Limb (tissue), 2 donors: ENCODE measurements around the gene SYT14.
A peak's percentile ranks its signal among the peaks of the same experiment; 100 is the strongest.
"Not testable (repeated sequence)": the region's sequence is repeated elsewhere in the genome, so short reads cannot be mapped to it uniquely, and the experiment has no call there.

Experiments
- DNase-seq, 2 donors: peaks; one replicate each; pipeline ENCODE4 v3.0.0-alpha.2; 2016; ENCODE audit errors: extremely low spot score in 2 of 2

Gene SYT14

GRCh38 chr1:209936125-209936524 is 1.9 kb upstream of the SYT14 start:
- no peak for DNase-seq

DNA sequence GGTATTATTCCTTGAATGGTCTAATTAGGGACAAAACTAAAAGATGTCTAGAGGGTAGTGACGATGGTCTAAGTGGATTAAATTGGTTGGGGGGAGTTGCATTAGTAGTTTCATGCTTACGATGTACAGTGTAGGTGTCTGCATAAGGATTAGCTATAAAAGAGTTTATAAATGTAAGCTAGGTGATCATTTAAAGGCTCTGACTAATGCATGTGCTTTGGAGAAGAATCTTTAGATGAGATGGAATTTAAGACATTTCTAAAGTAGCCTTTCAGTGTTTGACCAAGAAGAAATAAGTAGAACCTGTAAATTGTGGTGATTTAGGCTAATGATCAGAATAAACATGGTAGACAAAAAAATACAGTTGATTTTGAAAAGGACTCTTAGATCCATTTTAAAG is 7.4 kb downstream of the SYT14 start:
- DNase-seq, result no peak

DNA sequence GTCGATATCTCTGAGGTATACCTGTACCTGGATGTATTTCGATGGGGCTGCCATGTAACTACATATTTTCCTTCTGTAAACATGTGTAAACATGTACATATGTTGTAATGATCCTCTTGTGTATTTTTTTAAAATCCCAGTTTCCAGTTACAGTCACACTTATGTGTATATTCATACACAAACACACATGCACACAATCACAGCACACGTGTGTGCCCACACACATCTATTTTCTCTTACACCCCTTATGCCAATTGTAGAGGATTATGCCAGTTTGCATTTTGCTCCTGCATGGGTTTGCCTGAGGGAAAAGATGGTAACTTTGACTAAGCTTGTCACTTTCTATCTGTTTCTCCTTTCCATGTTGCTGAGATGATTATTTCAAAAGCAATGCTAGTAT is 10.1 kb downstream of the SYT14 start:
- DNase-seq, result no peak

DNA sequence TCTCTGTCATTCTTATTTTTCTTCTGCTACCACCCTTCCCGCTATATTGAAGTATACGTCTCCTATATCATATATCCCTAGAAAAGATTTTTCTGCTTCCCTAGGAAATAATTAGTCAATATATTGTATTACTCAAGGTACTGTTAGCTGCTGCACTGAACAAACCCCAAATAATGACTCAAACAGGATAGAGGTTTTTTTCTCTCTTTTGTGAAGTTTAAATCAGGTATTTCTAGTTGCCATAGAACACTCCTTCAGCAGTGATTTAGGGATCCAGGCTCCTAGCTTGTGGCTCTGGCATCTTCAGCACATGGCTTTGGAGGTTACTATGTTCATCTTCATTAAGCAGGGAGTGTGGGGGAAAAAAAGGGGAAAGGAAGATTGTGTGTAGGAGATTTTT is 18.1 kb downstream of the SYT14 start:
- no peak for DNase-seq

DNA sequence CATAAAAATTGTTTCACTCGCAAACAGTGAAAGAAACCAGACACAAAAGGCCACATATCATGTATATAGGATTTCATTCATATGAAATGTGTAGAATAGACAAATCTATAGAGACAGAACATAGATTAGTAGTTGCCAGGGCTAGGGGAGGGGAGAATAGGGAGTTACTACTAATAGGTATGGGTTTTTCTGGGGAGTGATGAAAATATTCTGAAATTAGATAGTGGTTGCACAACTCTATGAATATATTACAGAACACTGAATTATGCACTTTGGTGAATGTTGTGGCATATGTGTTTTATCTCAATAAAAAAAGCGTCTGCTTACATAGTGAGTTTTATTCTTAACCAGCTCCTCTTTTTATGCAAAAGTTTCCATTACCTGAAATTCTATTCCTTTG is 21.6 kb downstream of the SYT14 start:
- no peak for DNase-seq

DNA sequence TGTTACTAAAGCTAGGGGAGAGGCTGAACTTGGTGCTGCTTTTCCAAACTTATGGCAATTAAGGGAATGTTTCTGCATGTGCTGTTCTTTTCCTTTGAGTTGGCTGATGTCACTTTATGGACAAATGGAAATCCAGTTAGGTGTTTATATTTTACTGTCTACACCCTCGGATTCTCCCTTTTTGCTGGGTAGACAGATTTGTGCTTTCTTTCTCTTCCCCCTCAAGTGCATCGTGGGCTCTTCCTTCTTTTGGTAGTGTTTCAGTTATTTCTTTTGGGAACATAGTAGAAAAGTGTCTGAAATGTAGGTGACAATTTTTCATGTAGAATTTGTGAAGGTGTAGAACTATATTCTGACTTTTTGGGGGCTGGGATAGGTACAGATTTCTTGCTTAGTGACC is 22.9 kb downstream of the SYT14 start:
- no peak for DNase-seq

- DNase-seq, result no peak
Measured at GRCh38 chr1:209962388-209962787, 24.4 kb downstream of the SYT14 start.

DNA sequence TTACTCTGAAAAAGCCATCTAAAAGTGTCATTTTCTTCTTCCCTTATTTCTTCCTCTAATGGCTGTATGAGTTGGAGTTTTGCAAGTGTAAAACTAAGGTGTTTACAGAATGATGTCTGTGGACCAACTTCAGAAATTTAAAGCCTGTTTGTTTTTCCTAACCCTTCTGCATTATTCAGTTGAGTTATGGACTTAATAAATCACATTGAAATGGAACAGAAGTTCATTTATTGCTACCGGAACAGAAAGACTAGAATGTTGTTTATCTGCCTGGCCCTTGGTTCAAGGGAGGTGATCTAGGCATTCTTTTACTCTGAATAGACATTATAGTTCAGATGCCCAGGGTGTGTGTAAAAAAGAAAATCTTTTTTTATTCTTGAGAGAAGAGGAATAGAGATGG is 24.8 kb downstream of the SYT14 start:
- DNase-seq, result no peak

GRCh38 chr1:209965996-209966395 is 28.0 kb downstream of the SYT14 start:
- no peak for DNase-seq

DNA sequence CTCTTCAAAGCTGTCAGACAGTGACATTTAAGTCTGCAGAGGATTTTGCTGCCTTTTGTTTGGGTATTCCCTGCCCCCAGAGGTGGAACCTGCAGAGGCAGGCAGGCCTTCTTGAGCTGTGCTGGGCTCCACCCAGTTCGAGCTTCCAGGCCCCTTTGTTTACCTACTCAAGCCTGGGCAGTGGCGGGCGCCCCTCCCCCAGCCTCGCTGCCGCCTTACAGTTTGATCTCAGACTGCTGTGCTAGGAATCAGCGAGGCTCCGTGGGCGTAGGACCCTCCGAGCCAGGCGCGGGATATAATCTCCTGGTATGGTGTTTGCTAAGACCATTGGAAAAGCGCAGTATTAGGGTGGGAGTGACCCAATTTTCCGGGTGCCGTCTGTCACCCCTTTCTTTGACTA is 40.7 kb downstream of the SYT14 start:
- not testable (repeated sequence) for DNase-seq

- no peak for DNase-seq
Measured at GRCh38 chr1:209983953-209984352, 45.9 kb downstream of the SYT14 start.

GRCh38 chr1:209985002-209985401 is 47.0 kb downstream of the SYT14 start:
- no peak for DNase-seq

GRCh38 chr1:209988706-209989105 is 50.7 kb downstream of the SYT14 start:
- DNase-seq, result no peak

DNA sequence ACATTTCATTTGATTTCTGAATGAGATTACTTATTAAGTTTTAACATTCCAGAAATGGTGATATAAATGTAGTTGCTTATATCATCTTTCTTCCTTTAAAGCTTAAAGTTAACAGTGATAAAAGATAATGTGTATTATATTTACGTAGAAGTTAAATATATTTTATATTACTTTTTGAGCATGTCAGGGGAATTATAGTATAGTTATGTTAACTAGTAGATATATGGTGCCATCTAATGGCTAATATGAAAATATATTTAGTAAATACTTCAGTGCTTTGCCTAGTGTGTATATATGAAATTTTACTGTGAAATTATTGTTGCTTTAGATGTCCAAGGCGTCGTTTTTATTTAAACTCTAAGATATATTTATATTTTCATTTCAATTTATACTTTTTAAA is 51.5 kb downstream of the SYT14 start:
- DNase-seq, result peak in 1 of 2 donors; percentile 69

- DNase-seq, result no peak
Measured at GRCh38 chr1:209993061-209993830, 55.2 kb downstream of the SYT14 start.

GRCh38 chr1:209996348-209996747 is 58.3 kb downstream of the SYT14 start:
- DNase-seq, result no peak

GRCh38 chr1:209999005-209999404 is 61.0 kb downstream of the SYT14 start:
- DNase-seq, result no peak

DNA sequence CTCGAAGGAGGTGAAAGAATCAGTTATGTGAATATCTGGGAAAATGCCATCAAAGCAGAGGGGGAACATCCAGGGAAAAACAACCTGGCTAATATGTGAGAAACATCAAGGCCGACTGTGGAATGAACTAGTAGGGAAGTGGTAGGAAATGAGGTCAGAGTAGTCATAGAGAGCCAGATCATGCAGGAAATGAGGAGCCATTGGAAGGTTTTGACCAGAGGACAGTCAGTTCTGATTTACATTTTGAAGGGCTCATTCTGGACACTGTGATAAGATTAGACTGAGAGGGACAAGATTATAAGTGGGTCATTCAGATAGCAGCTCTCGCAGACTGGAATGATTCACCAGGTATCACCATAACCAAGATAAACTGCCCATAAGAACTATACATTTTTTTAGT is 63.7 kb downstream of the SYT14 start:
- DNase-seq, result no peak

GRCh38 chr1:210003501-210003900 is 65.5 kb downstream of the SYT14 start:
- no peak for DNase-seq

DNA sequence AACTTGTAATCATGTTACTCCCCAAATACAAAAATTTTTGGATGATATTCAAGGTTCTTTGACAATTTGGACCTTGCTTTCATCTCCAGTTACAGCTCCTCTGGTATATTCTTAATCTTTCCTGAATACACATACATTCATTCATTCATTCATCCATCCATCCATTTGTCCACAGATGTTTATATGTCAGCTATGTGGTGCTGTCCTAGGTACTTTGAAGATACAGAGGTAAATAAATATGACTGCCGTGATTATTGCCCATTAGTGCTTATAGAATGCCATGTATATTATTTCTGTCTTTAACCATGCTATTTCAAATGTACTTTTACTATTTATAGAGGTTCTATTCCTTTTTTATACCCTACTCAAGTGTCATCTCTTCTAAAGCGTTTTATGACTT is 72.1 kb downstream of the SYT14 start:
- DNase-seq, result no peak

DNA sequence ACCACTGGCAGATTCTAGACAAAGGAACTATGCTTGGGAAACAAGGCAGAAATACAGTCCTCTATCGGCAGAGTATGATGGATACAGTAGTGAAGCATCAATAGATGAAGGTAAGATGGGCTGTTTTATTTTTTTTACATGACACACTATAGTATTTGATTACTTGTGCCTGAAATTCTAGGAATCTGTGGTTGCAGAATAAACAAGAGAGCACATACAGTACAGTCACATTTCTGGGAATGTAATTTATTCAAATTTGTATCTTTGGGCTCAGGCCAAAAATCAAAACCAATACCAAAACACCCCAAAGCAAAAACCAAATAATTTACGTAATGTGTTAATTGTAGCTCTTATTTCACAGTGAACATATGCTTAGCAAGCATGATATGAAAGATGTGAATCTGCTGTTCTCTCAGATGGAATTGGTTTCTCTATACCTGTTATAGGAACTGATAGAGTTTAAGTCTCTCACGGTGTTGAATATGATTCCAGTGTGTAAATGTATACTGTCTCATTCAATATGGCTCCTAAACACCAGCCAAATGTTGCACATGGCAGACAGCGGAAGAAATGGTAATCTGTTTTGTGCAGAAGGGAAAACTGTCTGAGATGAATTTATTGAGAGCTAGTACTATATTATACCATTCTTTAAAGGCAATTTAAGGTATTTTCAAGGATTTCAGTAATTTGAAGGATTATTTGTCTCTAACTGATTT is 83.3 kb downstream of the SYT14 start:
- DNase-seq, result no peak

GRCh38 chr1:210022044-210022443 is 84.0 kb downstream of the SYT14 start:
- no peak for DNase-seq

DNA sequence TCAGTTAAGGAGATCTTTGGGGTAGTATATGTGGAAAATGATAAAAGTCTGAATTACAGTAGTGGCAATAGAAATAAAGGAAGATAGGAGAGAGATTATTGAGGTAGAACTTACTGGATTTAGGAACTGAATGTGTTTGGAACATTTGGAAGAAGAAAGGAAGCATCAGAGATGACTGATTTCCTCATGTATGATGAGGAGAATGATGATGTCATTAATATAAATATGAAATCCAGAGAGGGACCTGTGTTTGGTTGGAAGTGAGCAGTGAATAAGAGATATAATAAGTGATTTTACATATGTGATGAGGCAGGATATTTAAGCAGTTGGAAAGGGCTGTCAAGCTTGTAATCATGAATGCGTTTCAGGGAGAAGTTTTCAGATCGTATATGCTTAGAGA is 86.3 kb downstream of the SYT14 start:
- DNase-seq, result no peak
